ENCODE measurements around the gene AZU1.

- TF ChIP-seq SETDB1 (IDR thresholded peaks at IDR 0.05; ENCODE audit: insufficient read length, low read length), result no peak
- no peak for TF ChIP-seq WT1 (tag by site-specific recombination; IDR thresholded peaks at IDR 0.05)
- no peak for TF ChIP-seq SP2 (tag by site-specific recombination; IDR thresholded peaks at IDR 0.05)
- no peak for TF ChIP-seq ZNF629 (tag by site-specific recombination; IDR thresholded peaks at IDR 0.05)
- TF ChIP-seq ZFP69B (tag by site-specific recombination; IDR thresholded peaks at IDR 0.05), result no peak
- TF ChIP-seq ZBTB26 (tag by site-specific recombination; optimal IDR thresholded peaks at IDR 0.05), result no peak
- no peak for TF ChIP-seq ATF2 (tag by site-specific recombination; IDR thresholded peaks at IDR 0.05; ENCODE audit: low read depth)
- TF ChIP-seq ZBTB44 (tag by site-specific recombination; IDR thresholded peaks at IDR 0.05), result no peak
- TF ChIP-seq GLIS1 (tag by site-specific recombination; IDR thresholded peaks at IDR 0.05), result no peak
- TF ChIP-seq, protein P1, sequence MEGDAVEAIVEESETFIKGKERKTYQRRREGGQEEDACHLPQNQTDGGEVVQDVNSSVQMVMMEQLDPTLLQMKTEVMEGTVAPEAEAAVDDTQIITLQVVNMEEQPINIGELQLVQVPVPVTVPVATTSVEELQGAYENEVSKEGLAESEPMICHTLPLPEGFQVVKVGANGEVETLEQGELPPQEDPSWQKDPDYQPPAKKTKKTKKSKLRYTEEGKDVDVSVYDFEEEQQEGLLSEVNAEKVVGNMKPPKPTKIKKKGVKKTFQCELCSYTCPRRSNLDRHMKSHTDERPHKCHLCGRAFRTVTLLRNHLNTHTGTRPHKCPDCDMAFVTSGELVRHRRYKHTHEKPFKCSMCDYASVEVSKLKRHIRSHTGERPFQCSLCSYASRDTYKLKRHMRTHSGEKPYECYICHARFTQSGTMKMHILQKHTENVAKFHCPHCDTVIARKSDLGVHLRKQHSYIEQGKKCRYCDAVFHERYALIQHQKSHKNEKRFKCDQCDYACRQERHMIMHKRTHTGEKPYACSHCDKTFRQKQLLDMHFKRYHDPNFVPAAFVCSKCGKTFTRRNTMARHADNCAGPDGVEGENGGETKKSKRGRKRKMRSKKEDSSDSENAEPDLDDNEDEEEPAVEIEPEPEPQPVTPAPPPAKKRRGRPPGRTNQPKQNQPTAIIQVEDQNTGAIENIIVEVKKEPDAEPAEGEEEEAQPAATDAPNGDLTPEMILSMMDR (tag by site-specific recombination; IDR thresholded peaks at IDR 0.05), result no peak
- no peak for TF ChIP-seq ZXDB (tag by site-specific recombination; IDR thresholded peaks at IDR 0.05)
- TF ChIP-seq ZNF654 (tag by site-specific recombination; IDR thresholded peaks at IDR 0.05; ENCODE audit: low read depth), result no peak
- no peak for TF ChIP-seq ZNF792 (tag by site-specific recombination; IDR thresholded peaks at IDR 0.05)
- TF ChIP-seq KLF10 (tag by site-specific recombination; IDR thresholded peaks at IDR 0.05), result no peak
These were observed 18.3 kb downstream of the AZU1 start for GRCh38 chr19:845707-846521.

Measured in HEK293 (cell line).